HCT116 (cell line): Measurements from ENCODE around the gene FGF11. TPM values are rescaled to one million over a fixed set of nuclear protein-coding genes. Genes with fewer than 3 reads are reported as not detected.

Experiments
- ATAC-seq: fragments of 200-7000 bp; cut with Tn5 transposase; 2 replicates; pipeline ENCODE4 v1.9.1; 2020; ENCODE audit warnings: mild to moderate bottlenecking, moderate library complexity
- BruUV-seq: library from RNA; stranded (reverse); fragments of 400-500 nt; replicated peaks from 2 replicates; lab custom pipeline; 2021; lab: Mats Ljungman, UMichigan
- CTCF ChIA-PET: fragments of 300-600 bp; sonication (Branson Sonifier 250); formaldehyde crosslinking; loops from one replicate; lab custom pipeline; 2021; ENCODE audit warnings: antibody characterized with exemption; lab: Charles Lee
- POLR2A ChIA-PET: fragments of 300-600, 350-600 bp; sonication (Branson Sonifier 250); formaldehyde crosslinking; loops from one replicate; lab custom pipeline; 2021; ENCODE audit warnings: antibody characterized with exemption; lab: Charles Lee
- RAD21 ChIA-PET, 2 experiments: fragments of 300-600 bp; sonication (Branson Sonifier 250); formaldehyde crosslinking; loops; one replicate each; lab custom pipeline; 2023; ENCODE audit warnings: low total read pairs in 2 of 2; ENCODE audit not compliant: uncharacterized antibody in 2 of 2, unreplicated experiment in 2 of 2, low non-redundant PET in 1 of 2; lab: Charles Lee
- DNase-seq: peaks from one replicate; pipeline ENCODE4 v3.0.0-alpha.2; 2010; ENCODE audit warnings: low read depth, low spot score
- H2AFZ ChIP-seq: fragments of 200-600 bp; shearing (Covaris generic), sonication (generic); 2 replicates; pipeline ENCODE4 v1.6.1; 2017; ENCODE audit warnings: low read depth, mixed run types, mixed read lengths, antibody characterized with exemption, low read length; ENCODE audit not compliant: poor library complexity, severe bottlenecking
- H3K27ac ChIP-seq: 2 replicates; pipeline ENCODE4 v1.5.1; 2012; ENCODE audit warnings: low read depth, low read length
- H3K27me3 ChIP-seq: fragments of 200-600 bp; sonication (generic); 2 replicates; pipeline ENCODE4 v1.6.1; 2016; ENCODE audit warnings: mixed run types, low read length, mixed read lengths; ENCODE audit not compliant: insufficient read depth
- H3K36me3 ChIP-seq, 2 experiments: fragments of 200-500 bp in 1 of 2; fragments of 200-600 bp in 1 of 2; sonication (Bioruptor generic) in 1 of 2; sonication (generic) in 1 of 2; 2 replicates each; pipeline versions ENCODE4 v1.5.1 to v1.6.1; 2014 to 2016; ENCODE audit warnings: low read length in 2 of 2, inconsistent platforms in 1 of 2, mixed read lengths in 1 of 2, mixed run types in 1 of 2; ENCODE audit not compliant: insufficient read depth in 2 of 2, control insufficient read depth in 1 of 2
- H3K4me1 ChIP-seq, 2 experiments: fragments of 200-600 bp in 1 of 2; sonication (generic) in 1 of 2; 2 replicates each; pipeline versions ENCODE4 v1.5.1 to v1.6.1; 2012 to 2017; ENCODE audit warnings: low read length in 2 of 2, inconsistent platforms in 1 of 2, mild to moderate bottlenecking in 1 of 2, mixed read lengths in 1 of 2, mixed run types in 1 of 2, moderate library complexity in 1 of 2; ENCODE audit not compliant: insufficient read depth in 2 of 2, control insufficient read depth in 1 of 2
- H3K4me2 ChIP-seq: fragments of 200-600 bp; sonication (generic); 2 replicates; pipeline ENCODE4 v1.6.1; 2017; ENCODE audit warnings: mixed run types, low read length, mixed read lengths
- H3K4me3 ChIP-seq, 2 experiments: fragments of 200-600 bp in 1 of 2; sonication (generic) in 1 of 2; replicated peaks in 1 of 2; 2 replicates each; pipeline ENCODE4 v1.5.1; 2011 to 2016; ENCODE audit warnings: low read length in 2 of 2, control low read depth in 1 of 2, low read depth in 1 of 2, mild to moderate bottlenecking in 1 of 2, mixed read lengths in 1 of 2, mixed run types in 1 of 2
- H3K79me2 ChIP-seq: fragments of 200-600 bp; sonication (generic); 2 replicates; pipeline ENCODE4 v1.6.1; 2017; ENCODE audit warnings: mild to moderate bottlenecking, mixed run types, low read length, moderate library complexity, mixed read lengths; ENCODE audit not compliant: insufficient read depth
- H3K9ac ChIP-seq: fragments of 200-600 bp; sonication (generic); 2 replicates; pipeline ENCODE4 v1.6.1; 2016; ENCODE audit warnings: low read length, mixed read lengths
- H3K9me2 ChIP-seq: fragments of 200-600 bp; sonication (generic), shearing (Covaris generic); 2 replicates; pipeline ENCODE4 v1.6.1; 2017; ENCODE audit warnings: mixed run types, mild to moderate bottlenecking, moderate library complexity; ENCODE audit not compliant: insufficient read depth
- H3K9me3 ChIP-seq, 2 experiments: fragments of 200-500 bp in 1 of 2; fragments of 200-600 bp in 1 of 2; sonication (Bioruptor generic) in 1 of 2; sonication (generic) in 1 of 2; 2 replicates each; pipeline ENCODE4 v1.6.1; 2014 to 2017; ENCODE audit warnings: low read length in 2 of 2, mixed read lengths in 2 of 2, inconsistent platforms in 1 of 2, low read depth in 1 of 2, mild to moderate bottlenecking in 1 of 2, mixed run types in 1 of 2, moderate library complexity in 1 of 2; ENCODE audit not compliant: control insufficient read depth in 1 of 2, insufficient read depth in 1 of 2
- H4K20me1 ChIP-seq: fragments of 200-600 bp; sonication (generic), shearing (Covaris generic); 2 replicates; pipeline ENCODE4 v1.6.1; 2017; ENCODE audit warnings: mixed run types, mild to moderate bottlenecking, moderate library complexity; ENCODE audit not compliant: insufficient read depth
- ATF3 ChIP-seq: IDR thresholded peaks from 2 replicates; pipeline ENCODE4 v1.6.1; 2012
- CEBPB ChIP-seq: IDR thresholded peaks from 2 replicates; pipeline ENCODE4 v1.6.1; 2012; ENCODE audit warnings: low read depth
- EGR1 ChIP-seq: IDR thresholded peaks from 2 replicates; pipeline ENCODE4 v1.6.1; 2012; ENCODE audit warnings: low read depth
- ELF1 ChIP-seq: IDR thresholded peaks from 2 replicates; pipeline ENCODE4 v1.6.1; 2012; ENCODE audit warnings: low read depth, borderline replicate concordance
- FOSL1 ChIP-seq: IDR thresholded peaks from 2 replicates; pipeline ENCODE4 v1.6.1; 2012; ENCODE audit warnings: low read depth
- JUND ChIP-seq: IDR thresholded peaks from 2 replicates; pipeline ENCODE4 v1.6.1; 2012
- MAX ChIP-seq: IDR thresholded peaks from 2 replicates; pipeline ENCODE4 v1.6.1; 2012
- POLR2AphosphoS5 ChIP-seq: IDR thresholded peaks from 2 replicates; pipeline ENCODE4 v1.6.1; 2011; ENCODE audit warnings: mild to moderate bottlenecking, low read depth, low read length, moderate library complexity
- REST ChIP-seq: IDR thresholded peaks from 2 replicates; pipeline ENCODE4 v1.6.1; 2012; ENCODE audit warnings: low read depth
- SIN3A ChIP-seq: IDR thresholded peaks from 2 replicates; pipeline ENCODE4 v1.6.1; 2012; ENCODE audit warnings: low read depth
- TCF7L2 ChIP-seq: IDR thresholded peaks from 2 replicates; pipeline ENCODE4 v1.7.0; 2011; ENCODE audit warnings: borderline replicate concordance, inconsistent platforms; ENCODE audit not compliant: insufficient read depth, insufficient read length; ENCODE audit errors: extremely low read depth
- YY1 ChIP-seq: IDR thresholded peaks from 2 replicates; pipeline ENCODE4 v1.6.1; 2011; ENCODE audit warnings: low read length, low read depth, moderate library complexity, mild to moderate bottlenecking; ENCODE audit not compliant: insufficient replicate concordance; ENCODE audit errors: extremely low read depth
- ZBTB33 ChIP-seq: IDR thresholded peaks from 2 replicates; pipeline ENCODE4 v1.6.1; 2011; ENCODE audit warnings: mild to moderate bottlenecking, low read length, moderate library complexity; ENCODE audit not compliant: insufficient replicate concordance; ENCODE audit errors: extremely low read depth
- ZFX ChIP-seq: fragments of 450-650 bp; IDR thresholded peaks from 2 replicates; pipeline ENCODE4 v1.6.1; 2017
- ZNF274 ChIP-seq: fragments of 200-500 bp; sonication (Bioruptor generic); IDR thresholded peaks from 2 replicates; pipeline ENCODE4 v1.6.1; 2014; ENCODE audit warnings: mild to moderate bottlenecking, low read depth, low read length, inconsistent platforms
- intact Hi-C: fragments of 100-400 bp; cut with micrococcal nuclease; formaldehyde crosslinking; loops from 2 replicates; pipeline ENCODE4 v1.10.0; 2022
- total RNA-seq: library from RNA; stranded (reverse); gene quantifications from one replicate; pipeline ENCODE4 v1.2.1, GENCODE V29; 2021; ENCODE audit not compliant: unreplicated experiment

The FGF11 gene
- total RNA-seq, 1 experiment from 2014 or later, result 6.1 TPM

GRCh38 chr17:7415784-7416183, 23.5 kb upstream of the FGF11 start:
- Histone ChIP-seq H3K79me2 (no peaks in the 10 kb centered on the region), H3K9ac (no peak overlapping the region), H3K36me3 (peaks cover 0 to 3% of the 10 kb centered on the region in 2 experiments; a peak in 1 of 4 replicates), H3K9me3 (no peaks in the 10 kb centered on the region), H3K4me3 (no peak overlapping the region), H3K4me1 (peaks cover 0 to 3% of the 10 kb centered on the region in 2 experiments; a peak in 1 of 4 replicates), H2AFZ (no peak overlapping the region), H3K27ac (no peak overlapping the region), H3K9me2 (no peaks in the 10 kb centered on the region), H3K4me2 (no peak overlapping the region), H3K27me3 (no peaks in the 10 kb centered on the region), H4K20me1 (no peaks in the 10 kb centered on the region)
- ChIA-PET CTCF (no interaction called here), RAD21 (no interaction called here), POLR2A (no interaction called here)
- no peak for TF ChIP-seq YY1
- TF ChIP-seq MAX, result no peak
- no peak for TF ChIP-seq ELF1
- no peak for TF ChIP-seq ZBTB33
- DNase-seq, result no peak
- intact Hi-C loops, result no loop called here
- BruUV-seq, result no TSS peak
- no peak for ATAC-seq

- DNase-seq, result no peak
- Histone ChIP-seq H3K36me3 (peaks cover 0 to 3% of the 10 kb centered on the region in 2 experiments; a peak in 1 of 4 replicates), H2AFZ (no peak overlapping the region), H3K4me2 (no peak overlapping the region), H3K27me3 (no peaks in the 10 kb centered on the region), H3K27ac (no peak overlapping the region), H3K4me3 (no peak overlapping the region), H3K9me3 (no peaks in the 10 kb centered on the region), H3K4me1 (peaks cover 0 to 3% of the 10 kb centered on the region in 2 experiments; a peak in 1 of 4 replicates), H3K9me2 (no peaks in the 10 kb centered on the region), H3K9ac (no peak overlapping the region), H4K20me1 (no peaks in the 10 kb centered on the region), H3K79me2 (no peaks in the 10 kb centered on the region)
- ChIA-PET CTCF (no interaction called here), RAD21 (no interaction called here), POLR2A (no interaction called here)
- ATAC-seq, result no peak
- BruUV-seq, result no TSS peak
- intact Hi-C loops, result no loop called here
- TF ChIP-seq POLR2AphosphoS5, result no peak
- TF ChIP-seq EGR1, result no peak
- no peak for TF ChIP-seq ATF3
- no peak for TF ChIP-seq SIN3A
- no peak for TF ChIP-seq MAX
- TF ChIP-seq CEBPB, result no peak
- TF ChIP-seq TCF7L2, result no peak
- TF ChIP-seq REST, result no peak
- no peak for TF ChIP-seq JUND
- no peak for TF ChIP-seq FOSL1
- TF ChIP-seq ZNF274, result no peak
- TF ChIP-seq ZFX, result no peak
Measured at GRCh38 chr17:7416323-7416722, 23.0 kb upstream of the FGF11 start.
